ENCODE data around the gene RASSF3.
A peak's percentile ranks its signal among the peaks of the same experiment; 100 is the strongest.

Gene RASSF3

DNA sequence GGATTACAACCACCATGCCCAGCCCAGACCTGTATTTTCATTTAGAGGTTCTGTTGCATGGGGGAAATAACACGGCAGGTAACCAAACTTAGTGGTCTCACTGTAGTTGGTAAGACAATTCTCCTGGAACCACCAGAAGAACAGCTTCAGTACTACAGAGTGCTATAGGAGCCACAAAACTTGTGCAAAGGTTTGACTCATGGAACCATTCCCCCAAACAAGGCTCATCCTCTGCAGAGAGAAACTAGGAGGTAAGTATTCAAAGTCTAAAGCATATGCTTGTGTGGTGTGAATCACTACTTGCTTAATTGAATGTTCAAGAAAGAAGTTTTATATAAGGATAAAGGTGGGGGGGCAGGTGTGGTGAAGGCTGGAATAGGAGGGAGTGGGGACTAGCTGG lies 90.2 kb downstream of the RASSF3 start:
- in situ Hi-C loops (cut with HindIII; ENCODE audit: low pct_ligation_motif_present, low pct_unique_long_range_greater_than_20kb, low sequenced_read_pairs), result no loop called here
- DNase-seq, result no peak

DNA sequence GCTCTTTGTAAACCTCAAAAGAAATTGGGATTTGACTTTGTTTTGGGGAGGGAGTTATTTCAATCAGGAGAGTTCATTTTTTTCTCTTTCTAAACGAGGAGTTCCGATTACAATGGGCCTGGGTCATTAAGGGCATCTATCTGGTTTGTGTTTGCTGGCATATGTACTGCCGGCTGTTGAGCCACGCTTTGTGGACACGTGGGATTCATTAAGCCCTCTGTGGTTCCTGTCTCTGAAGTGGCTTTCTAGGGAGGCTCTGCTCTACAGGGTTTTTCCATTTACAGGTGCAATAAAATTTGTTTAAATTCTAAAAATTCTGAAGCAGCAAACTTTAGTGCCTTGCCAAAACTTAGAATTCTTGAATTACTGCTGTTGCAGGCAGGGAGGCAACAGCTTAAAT lies 91.0 kb downstream of the RASSF3 start:
- in situ Hi-C loops (cut with HindIII; ENCODE audit: low pct_ligation_motif_present, low pct_unique_long_range_greater_than_20kb, low sequenced_read_pairs), result no loop called here
- DNase-seq, result no peak

DNA sequence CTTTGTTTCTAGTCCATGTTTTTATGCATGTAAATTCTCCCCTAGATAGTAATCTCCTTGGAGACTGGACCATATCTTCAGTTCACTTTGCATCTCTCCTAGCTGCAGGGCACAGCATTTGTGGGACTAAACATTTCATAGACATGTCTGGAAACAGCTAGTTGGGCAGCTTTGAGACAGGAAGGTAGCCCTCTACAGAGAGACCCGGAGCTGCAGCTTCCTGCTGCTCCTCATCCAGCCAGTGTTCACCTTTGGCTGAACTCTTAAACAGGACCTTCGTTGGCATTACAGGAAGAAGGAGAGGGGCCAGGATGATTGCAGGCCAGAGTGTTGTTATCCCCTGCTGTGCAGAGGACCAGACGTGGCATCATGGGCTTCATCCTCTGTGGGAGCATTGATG lies 96.0 kb downstream of the RASSF3 start:
- no peak for DNase-seq
- in situ Hi-C loops (cut with HindIII; ENCODE audit: low pct_ligation_motif_present, low pct_unique_long_range_greater_than_20kb, low sequenced_read_pairs), result no loop called here

DNA sequence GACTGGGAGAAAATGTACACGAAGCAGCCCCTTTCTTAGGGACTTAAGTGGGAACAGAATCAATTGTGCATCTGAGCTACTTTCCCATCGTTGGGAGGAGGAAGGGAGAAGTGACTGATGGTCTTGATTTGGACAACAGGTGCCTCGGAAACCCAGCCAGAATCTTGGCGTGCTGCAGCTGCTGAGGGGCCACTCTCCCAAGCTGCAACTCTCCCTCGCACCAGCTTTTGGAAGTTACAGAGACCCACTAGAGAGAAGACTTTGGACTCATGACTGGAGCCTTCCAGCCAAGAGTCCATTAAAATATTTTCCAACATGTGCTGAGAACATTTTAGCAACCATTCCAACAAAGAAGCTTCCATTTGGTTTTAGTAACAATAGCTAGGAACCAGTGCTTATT lies 96.6 kb downstream of the RASSF3 start:
- DNase-seq, result no peak
- in situ Hi-C loops (cut with HindIII; ENCODE audit: low pct_ligation_motif_present, low pct_unique_long_range_greater_than_20kb, low sequenced_read_pairs), result no loop called here

DNA sequence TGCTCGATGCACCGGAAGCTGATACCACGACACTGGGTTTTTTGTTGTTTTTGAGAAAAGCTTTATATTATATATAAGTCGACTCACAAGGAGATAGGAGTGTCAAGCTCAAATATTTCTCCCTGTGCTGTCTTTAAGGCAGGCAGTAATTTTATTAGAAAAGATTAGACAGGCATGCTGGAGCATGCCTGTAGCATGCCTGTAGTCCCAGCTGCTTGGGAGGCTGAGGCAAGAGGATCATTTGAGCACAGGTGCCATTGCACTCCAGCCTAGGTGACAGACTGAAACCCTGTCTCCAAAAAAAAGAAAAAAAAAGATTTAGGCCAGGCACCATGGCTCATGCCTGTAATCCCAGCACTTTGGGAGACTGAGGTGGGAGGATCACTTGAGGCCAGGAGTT lies 97.1 kb downstream of the RASSF3 start:
- DNase-seq, result no peak
- in situ Hi-C loops (cut with HindIII; ENCODE audit: low pct_ligation_motif_present, low pct_unique_long_range_greater_than_20kb, low sequenced_read_pairs), result no loop called here

DNA sequence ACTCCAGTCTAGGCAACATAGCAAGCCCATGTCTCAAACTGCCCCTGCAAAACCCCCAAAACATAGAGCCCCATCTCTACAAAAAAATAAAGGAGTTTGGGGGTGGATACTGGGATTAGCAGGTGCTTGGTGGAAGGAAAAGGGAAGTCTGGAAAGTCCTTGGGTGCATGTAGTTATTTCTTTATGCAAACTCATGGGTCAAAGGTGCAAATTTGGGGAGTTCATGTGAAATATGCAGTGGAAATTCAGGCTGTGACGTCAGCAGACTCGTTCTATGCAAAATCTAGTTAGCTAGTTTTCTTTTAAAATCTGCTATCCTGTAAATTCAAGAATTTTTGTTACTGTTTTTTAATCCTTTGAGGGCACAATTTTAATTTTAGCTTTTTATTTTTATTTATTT lies 97.6 kb downstream of the RASSF3 start:
- in situ Hi-C loops (cut with HindIII; ENCODE audit: low pct_ligation_motif_present, low pct_unique_long_range_greater_than_20kb, low sequenced_read_pairs), result no loop called here
- DNase-seq, result no peak

DNA sequence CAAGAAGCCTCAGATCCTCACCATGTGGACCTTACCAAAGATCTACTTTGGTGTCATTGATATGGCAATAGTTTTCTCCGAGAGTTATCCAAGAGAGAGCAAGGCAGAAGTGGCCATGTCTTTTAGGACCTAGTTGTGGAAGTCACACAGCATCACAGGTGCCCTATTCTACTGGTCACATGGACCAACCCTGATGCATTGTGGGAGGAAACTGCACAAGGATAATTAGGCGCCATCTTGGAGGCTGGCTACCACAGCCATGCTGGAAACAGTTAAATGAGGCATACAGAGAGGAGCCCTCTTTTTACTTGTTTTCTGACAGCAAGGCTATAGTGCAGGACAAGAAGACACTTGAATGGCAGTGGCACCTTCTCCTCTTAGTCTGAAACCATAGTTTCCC lies 99.1 kb downstream of the RASSF3 start:
- no peak for DNase-seq
- in situ Hi-C loops (cut with HindIII; ENCODE audit: low pct_ligation_motif_present, low pct_unique_long_range_greater_than_20kb, low sequenced_read_pairs), result no loop called here

DNA sequence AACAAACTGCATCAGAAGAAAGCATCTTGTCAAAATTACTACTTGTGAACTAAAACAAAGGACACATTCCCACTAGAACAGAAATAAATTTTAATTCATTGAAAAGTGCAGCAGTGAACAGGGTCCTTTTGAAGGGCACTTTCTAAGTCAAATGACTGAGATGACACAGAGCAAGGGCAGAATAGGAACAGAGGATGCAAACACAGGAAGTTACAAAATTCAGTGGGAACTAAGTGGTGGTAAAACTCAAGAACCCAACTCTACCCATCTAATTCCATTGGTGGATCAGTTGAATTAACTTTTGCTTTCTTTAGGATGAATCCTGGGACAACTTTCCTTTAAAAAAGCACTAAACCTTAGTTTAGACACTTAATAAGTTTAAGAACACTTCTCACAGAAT lies 103.1 kb downstream of the RASSF3 start:
- in situ Hi-C loops (cut with HindIII; ENCODE audit: low pct_ligation_motif_present, low pct_unique_long_range_greater_than_20kb, low sequenced_read_pairs), result no loop called here

DNA sequence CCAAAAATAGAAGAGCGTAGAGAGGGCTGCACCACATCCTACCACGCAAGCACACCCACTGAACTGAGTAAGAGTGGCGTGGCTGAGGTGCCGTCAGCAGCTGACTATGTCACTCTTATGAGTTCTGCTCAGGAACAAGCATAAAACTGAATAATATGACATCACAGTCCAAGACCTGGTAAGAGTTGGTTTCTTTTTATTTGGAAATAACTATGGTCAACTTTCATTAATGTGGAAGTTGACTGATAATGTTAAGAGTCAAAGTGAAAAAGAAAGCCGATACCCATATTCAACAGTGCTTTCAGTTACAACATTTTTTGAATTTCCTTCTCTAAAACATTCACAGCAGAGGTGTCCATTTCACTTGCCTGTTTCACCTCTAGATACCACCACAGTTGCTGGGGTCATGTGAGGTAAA lies 104.3 kb downstream of the RASSF3 start:
- DNase-seq, result no peak
- in situ Hi-C loops (cut with HindIII; ENCODE audit: low pct_ligation_motif_present, low pct_unique_long_range_greater_than_20kb, low sequenced_read_pairs), result no loop called here

More for the DNA sequence above, 103.1 kb downstream of the RASSF3 start:
- no peak for DNase-seq

DNA sequence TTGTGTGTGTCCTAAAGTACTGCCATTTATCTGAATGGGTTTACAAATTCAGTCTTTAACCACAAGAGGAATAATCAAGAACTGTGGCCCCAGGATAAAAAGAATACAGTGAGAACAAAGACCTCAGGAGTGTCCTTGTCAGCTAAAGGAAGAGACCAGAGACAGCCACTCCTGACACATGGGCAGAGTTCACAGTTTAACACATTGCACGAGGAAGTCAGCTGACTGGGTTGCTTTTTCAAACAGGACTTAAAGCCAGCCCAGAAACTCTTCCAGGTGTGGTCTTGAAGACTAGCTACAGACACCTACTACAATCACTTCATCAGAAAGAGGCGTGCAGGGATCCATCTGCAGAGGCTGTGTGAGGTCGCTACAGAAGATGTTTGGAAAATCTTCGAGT lies 106.1 kb downstream of the RASSF3 start:
- no peak for DNase-seq
- in situ Hi-C loops (cut with HindIII; ENCODE audit: low pct_ligation_motif_present, low pct_unique_long_range_greater_than_20kb, low sequenced_read_pairs), result no loop called here

DNA sequence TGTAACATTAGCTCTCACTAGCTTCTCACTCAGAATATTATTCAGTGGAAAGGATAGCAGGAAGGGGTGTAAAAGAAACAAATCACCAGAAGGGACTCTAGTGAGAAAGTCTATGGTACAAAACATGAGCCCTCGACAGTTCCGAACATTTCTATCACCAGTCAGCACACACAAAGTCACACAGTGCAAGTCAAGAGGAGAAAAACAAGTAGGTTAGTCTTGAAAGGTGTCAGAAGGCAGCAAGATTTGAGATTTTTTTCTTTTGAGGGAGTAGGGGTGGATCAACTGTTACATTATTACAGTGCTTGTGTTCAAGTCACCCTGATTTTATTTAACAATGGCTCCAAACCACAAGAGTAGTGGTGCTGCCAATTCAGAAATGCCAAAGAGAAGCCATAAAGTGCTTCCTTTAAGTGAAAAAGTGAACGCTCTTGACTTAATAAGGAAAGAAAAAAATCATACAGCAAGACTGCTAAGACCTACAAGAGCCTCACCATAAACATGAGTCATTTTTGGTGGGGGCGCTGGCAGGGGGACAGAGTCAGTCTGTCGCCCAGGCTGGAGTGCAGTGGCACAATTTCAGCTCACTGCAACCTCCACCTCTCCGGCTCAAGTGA lies 106.7 kb downstream of the RASSF3 start:
- in situ Hi-C loops (cut with HindIII; ENCODE audit: low pct_ligation_motif_present, low pct_unique_long_range_greater_than_20kb, low sequenced_read_pairs), result no loop called here
- DNase-seq, result no peak

DNA sequence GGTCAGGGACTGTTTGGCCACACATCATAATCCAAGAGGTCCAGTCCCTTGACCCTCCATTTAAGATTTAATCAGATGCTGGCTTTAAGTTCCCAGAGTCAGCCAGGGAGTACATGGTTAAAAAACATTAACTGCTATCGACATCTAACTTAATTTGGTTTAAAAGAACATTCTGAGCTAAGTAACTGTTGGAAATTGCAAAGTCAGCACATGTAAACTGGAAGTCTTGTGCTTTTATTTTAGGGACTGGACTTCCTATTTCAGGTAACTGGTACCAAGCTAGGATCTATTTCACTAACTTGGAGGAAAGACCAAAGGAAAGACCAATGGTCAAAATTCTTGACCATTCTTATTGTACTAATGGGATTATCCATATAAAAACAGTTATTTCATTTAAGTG lies 108.4 kb downstream of the RASSF3 start:
- no peak for DNase-seq
- in situ Hi-C loops (cut with HindIII; ENCODE audit: low pct_ligation_motif_present, low pct_unique_long_range_greater_than_20kb, low sequenced_read_pairs), result no loop called here

DNA sequence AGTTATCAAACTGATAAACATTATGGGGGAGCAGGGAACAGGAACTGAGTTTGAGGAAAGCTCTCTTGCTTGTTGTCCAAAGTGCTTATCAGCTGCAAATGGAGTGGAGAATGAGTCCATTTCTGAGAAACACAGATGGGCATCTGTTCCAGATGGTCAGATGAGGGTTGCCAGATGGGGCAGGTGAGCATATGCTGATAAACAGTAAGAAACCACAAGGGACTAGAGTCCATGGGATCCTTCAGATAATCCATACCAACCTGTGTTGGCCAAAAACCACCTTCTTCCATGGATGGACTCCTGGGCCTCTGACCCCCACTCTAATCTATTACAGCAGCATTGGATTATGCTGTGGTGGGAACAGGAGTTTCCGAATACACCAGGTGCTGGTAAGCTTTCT lies 110.6 kb downstream of the RASSF3 start:
- DNase-seq, result no peak
- in situ Hi-C loops (cut with HindIII; ENCODE audit: low pct_ligation_motif_present, low pct_unique_long_range_greater_than_20kb, low sequenced_read_pairs), result no loop called here

DNA sequence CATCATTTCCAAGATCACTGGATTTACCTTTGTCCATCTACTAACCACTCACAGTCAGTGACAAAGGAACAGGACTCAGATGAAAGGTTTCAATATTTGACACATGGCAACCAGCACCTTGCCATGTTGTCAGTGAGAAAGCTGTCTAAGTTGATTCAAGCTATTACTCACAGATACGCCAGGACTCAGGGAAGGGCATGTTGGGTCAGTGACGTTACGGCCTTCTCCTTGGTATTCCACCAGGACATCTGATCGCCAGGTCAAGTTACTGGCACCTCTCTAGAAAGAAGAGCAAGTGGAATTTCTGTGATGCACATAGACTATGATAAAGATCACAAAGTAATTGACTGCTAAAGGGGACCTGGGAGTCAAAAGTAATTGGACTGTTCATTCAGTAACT lies 112.5 kb downstream of the RASSF3 start:
- DNase-seq, result no peak
- in situ Hi-C loops (cut with HindIII; ENCODE audit: low pct_ligation_motif_present, low pct_unique_long_range_greater_than_20kb, low sequenced_read_pairs), result no loop called here

DNA sequence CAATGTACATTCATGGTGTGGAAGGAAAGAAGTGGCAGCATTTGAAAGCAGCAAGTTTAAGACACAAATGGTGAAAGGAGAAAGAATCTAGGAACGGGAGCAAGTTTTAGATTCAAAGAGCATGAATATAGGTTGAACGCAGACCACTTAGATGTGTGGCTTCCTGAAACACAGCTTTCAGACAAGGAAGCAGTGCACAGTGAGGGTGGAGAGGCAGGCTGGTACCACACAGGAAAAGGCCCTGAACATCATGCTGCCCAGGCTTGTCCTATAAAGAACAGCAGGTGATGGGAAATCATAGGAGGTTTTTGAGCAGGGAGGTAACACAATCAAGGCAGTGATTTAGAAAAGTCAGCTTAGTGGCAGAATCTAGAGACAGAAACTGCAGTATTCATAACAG lies 113.3 kb downstream of the RASSF3 start:
- in situ Hi-C loops (cut with HindIII; ENCODE audit: low pct_ligation_motif_present, low pct_unique_long_range_greater_than_20kb, low sequenced_read_pairs), result no loop called here
- DNase-seq, result no peak

DNA sequence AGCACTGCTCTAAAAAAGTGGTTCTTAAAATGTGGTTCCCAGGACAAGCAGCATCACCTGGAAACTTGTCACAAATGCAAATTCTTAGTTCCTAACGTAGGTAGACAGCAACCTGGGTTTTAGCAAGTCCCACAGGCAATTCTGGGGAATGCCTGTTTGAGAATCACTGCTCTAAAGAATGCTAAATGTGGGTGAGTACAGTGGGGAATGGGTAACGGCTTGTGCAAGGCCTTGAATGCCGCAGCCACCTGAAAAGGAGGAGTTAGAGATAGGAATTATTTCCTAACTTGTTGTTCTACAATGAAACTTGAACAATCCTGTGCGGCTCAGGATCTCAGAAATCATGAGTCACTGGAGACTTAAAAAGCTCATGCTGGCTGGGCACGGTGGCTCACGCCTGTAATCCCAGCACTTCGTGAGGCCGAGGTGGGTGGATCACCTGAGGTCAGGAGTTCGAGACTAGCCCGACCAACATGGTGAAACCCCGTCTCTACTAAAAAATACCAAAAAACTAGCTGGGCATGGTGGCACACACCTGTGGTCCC lies 114.0 kb downstream of the RASSF3 start:
- no peak for DNase-seq
- in situ Hi-C loops (cut with HindIII; ENCODE audit: low pct_ligation_motif_present, low pct_unique_long_range_greater_than_20kb, low sequenced_read_pairs), result no loop called here

DNA sequence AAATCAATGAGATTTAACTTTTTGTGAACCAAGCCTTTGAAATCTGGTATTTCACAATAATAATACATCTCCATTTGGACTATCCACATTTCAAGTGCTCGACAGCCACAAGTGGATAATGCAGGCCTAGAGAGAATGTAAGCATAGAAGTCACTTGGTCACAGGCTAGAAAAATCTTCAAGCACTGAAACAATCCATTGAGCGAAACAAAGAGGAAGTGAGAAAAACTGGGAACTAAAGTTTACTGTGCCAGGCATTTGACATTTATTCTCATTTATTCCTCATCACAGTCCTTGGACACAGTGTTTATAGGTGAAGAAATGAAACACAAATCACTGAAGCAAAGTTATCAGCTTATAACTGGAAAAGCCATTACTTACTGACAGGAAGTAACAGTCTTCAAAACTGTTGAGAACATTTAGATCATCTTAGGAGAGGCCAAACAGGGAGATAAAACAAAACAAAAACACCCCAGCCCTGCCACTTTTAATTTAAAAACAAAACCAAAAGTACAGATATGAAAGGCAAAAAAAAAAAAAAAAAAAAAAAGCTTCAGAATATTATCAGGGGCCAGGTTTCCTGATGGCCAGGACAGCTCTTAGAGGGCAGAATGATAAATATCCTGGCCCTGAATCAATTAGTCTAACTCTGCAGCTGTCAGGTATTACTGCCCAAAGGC lies 119.8 kb downstream of the RASSF3 start:
- in situ Hi-C loops (cut with HindIII; ENCODE audit: low pct_ligation_motif_present, low pct_unique_long_range_greater_than_20kb, low sequenced_read_pairs), result no loop called here
- DNase-seq, result no peak

DNA sequence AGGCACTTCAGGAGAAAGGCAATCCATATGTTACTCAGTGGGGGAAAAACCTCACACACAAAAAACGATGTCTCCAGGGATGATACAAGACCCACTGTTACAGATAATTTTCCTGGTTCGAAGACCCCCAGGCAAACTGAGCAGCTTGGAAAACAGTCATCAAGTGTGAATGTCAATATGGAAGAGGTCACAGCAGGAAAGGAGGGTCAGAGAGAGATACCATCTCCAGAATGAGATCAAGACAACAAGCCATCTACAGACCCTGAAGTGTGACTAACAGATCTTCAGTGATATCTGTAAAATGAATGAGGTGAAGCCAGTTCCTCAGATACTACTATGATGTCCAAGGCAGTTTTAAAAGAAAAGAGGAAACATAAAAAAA lies 120.3 kb downstream of the RASSF3 start:
- no peak for DNase-seq
- in situ Hi-C loops (cut with HindIII; ENCODE audit: low pct_ligation_motif_present, low pct_unique_long_range_greater_than_20kb, low sequenced_read_pairs), result no loop called here

DNA sequence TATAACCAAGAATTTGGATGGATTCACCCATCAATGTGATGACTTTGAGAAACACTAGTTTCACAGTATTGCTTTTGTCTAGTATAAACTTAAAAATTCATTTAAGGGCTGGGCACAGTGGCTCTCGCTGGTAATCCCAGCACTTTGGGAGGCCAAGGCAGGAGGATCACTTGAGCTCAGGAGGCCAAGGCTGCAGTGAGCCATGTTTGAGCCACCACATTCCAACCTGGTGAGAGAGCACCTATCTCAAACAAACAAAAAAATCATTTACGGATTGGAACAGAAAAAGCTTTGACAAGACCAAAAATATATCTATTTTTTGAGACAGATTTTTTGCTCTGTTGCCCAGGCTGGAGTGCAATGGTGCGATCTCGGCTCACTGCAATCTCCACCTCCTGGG lies 121.4 kb downstream of the RASSF3 start:
- in situ Hi-C loops (cut with HindIII; ENCODE audit: low pct_ligation_motif_present, low pct_unique_long_range_greater_than_20kb, low sequenced_read_pairs), result no loop called here
- DNase-seq, result no peak

DNA sequence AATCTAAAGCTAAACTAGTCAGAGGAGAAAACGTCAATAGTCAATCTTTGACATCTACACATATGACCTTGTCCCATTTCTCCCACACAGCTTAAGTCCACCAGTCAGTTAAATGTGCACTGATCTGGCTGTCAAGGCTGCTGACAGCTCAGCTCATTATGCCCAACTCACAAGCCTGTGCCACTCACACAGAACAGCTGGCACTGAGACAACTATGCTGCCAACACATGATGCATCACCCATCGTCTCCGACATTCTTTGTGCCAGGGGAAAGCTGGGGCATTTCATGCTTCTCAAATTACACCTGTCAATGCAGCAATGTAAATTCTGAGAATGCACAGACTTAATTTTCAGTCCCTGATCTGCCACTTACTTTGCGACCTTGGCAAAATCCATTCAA lies 123.6 kb downstream of the RASSF3 start:
- in situ Hi-C loops (cut with HindIII; ENCODE audit: low pct_ligation_motif_present, low pct_unique_long_range_greater_than_20kb, low sequenced_read_pairs), result no loop called here
- DNase-seq, result peak; percentile 99

All from ACHN (cell line).